Measurements from ENCODE around the gene SH3GLB2.

GRCh38 chr9:129072171-129072570 lies 44.0 kb upstream of the SH3GLB2 start:
- TF ChIP-seq CTCF (conservative IDR thresholded peaks at IDR 0.05; ENCODE audit: low read depth, low read length) (no peak), EZH2phosphoT487 (IDR thresholded peaks at IDR 0.05; ENCODE audit: borderline replicate concordance, low read length) (no peak), EZH2 (IDR thresholded peaks at IDR 0.05; ENCODE audit: low read length, unreplicated experiment) (no peak)
